GM19455 (cell line): Measurements from ENCODE around the gene C1orf174.
"Not testable (repeated sequence)": the region's sequence is repeated elsewhere in the genome, so short reads cannot be mapped to it uniquely, and the experiment has no call there.

Experiments
- ATAC-seq: cut with Tn5 transposase; IDR thresholded peaks from one replicate; pipeline ENCODE4 v1.9.1; 2021; ENCODE audit not compliant: unreplicated experiment

Gene C1orf174

GRCh38 chr1:3926956-3927355 is 26.9 kb upstream of the C1orf174 start:
- ATAC-seq = no peak

DNA sequence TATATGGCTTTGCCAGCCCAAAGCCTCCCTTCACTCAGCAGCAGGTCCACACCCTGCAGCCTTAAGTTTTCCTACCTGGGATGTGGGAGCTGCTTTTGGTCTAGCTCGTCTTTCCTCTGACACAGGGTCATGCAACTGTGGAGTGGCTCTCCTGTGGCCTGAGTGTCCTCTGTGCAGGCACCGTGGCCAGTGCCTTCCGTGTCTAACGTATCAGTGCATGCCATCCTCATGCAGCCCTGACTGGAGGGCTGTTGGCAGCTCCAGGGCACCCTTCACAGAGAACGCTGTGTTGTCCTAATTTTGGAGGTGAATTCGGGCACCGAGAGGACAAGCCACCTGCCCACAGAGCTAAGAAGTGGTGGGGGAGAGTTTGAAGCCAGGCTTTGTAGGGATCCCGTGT is 25.7 kb upstream of the C1orf174 start:
- no peak for ATAC-seq

- ATAC-seq = no peak
These were observed 25.2 kb upstream of the C1orf174 start for GRCh38 chr1:3925256-3925655.

DNA sequence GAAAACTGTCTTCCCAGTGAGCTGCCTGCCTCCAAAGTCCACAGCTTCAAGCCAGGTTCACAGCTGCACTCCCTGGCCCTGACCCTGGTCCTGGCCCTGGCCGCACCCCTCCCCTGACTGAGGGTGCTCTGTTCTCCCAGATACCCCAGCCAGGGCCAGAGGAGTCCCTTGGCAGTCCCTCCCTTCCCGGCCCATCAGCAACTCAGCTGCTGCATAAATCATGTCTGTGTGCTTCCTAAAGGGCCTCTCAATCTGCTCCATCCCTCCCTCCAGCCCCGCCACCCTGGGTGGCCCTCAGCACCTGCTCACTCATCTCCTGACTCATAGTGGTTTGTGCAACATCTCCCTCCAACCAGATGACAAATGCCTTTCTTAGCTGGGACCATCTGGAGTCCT is 24.8 kb upstream of the C1orf174 start:
- ATAC-seq = no peak

GRCh38 chr1:3924186-3924824 is 24.2 kb upstream of the C1orf174 start:
- no peak for ATAC-seq

DNA sequence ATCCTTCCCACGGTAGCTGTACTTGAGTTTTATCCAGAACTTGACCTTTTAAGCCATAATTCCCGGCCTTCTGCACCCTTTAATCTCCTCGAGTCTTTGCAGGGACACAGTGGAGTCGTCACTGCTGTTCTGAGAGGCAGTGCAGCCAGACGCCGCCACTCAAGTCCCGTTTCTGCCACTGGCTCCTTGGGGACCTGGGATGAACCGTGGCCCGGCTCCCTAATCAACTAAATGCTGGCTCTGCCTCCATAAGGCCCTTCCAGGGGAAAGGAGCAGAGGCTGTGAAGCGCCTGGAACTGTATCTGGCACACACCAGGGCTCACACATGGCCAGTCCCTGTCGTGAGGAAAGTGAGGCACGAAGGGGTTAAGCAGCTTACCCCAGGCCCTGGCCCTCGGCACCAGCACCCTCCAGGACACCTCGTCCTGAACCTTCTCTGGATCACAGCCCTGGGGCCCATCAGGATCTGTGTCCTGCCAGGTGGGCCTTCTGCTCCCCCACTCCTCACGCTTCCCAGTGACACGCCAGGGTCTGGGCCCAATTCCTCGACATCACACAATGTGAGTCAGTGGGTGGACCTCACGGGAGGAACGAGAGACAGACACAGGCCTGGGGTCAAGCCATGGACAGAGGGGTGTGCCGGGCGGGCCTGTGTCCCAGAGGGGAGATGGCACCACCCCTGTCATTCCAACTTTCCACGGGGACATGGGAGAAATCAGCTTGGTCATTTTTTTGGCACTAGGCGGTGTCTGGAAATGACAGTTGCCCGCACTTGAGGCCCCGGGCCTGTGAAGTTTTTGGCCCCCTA is 23.5 kb upstream of the C1orf174 start:
- no peak for ATAC-seq

GRCh38 chr1:3922851-3923250 is 22.8 kb upstream of the C1orf174 start:
- ATAC-seq = no peak

DNA sequence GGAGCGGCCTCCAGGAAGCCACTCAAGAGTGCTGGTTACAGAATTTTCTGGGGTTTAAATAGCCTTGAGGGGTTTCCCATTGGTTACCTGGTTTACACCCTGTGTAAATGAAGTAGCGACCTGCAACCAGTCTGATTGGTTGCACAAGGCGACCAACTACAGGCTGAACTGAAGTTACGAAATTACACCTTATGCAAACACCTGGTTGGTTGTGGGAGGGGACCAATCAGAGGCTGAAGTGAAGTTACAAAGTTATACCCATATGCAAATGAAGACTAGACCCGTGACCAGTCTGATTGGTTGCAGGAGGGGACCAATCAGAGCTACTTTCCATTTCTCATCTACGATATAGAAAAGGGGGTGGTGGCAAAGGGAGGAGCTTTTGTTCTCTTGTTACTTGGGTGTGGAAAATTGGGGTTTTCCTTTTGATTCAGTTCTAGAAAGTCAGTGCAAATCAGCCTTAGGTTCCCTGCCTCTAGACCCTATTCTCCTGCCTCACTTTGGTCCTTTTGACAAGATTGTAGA is 22.2 kb upstream of the C1orf174 start:
- no peak for ATAC-seq

DNA sequence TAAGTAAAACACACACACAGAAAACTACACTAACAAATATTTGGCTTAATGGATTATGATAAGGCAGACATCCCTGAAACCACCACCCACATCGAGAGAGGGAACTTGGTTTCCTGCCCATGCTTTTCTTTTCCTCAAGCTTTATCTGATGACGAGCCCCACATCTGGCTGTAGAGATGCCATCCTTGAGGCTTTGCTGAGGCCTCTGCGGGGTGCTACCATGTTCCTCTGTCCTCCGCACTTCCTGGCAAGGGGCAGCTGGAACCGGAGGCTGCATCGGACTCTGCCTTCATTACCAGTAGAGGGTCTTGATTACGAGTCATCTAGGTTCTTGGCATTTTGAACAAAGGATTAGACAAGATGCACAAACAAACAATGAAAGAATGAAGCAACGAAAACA is 21.7 kb upstream of the C1orf174 start:
- ATAC-seq = no peak

- no peak for ATAC-seq
These were observed 19.6 kb upstream of the C1orf174 start for GRCh38 chr1:3919706-3920105.

- ATAC-seq = no peak
These were observed 19.0 kb upstream of the C1orf174 start for GRCh38 chr1:3918966-3919611.

DNA sequence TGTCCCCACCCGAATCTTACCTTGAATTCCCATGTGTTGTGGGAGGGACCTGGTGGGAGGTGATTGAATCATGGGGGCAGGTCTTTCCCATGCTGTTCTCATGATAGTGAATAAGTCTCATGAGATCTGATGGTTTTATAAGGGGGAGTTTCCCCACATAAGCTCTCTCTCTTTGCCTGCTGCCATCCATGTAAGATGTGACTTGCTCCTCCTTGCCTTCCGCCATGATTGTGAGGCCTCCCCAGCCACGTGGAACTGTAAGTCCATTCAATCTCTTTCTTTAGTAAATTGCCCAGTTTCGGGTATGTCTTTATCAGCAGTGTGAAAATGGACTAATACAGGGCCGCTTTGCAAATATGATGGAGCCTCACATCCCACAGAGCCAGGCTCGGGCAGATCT is 18.3 kb upstream of the C1orf174 start:
- ATAC-seq = not testable (repeated sequence)

DNA sequence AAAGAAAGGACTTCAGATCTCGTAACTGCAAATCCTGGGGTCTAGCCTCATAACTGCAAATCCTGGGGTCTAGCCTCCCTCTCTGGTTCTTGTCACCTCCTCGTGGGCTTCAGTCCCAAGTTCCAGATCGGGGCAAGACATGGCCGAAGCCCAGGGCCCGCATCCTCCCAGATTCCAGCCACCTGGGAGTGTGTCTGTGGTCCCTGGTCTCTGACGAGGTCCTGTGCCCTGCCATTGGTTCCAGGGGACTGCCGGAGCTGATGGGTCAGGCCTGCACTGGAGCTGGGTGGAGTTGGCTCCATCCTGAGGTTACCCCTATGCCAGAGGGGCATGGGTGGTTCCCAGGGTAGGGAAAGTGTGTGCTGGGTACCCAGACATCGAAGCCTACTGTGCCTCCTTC is 17.7 kb upstream of the C1orf174 start:
- ATAC-seq = no peak

DNA sequence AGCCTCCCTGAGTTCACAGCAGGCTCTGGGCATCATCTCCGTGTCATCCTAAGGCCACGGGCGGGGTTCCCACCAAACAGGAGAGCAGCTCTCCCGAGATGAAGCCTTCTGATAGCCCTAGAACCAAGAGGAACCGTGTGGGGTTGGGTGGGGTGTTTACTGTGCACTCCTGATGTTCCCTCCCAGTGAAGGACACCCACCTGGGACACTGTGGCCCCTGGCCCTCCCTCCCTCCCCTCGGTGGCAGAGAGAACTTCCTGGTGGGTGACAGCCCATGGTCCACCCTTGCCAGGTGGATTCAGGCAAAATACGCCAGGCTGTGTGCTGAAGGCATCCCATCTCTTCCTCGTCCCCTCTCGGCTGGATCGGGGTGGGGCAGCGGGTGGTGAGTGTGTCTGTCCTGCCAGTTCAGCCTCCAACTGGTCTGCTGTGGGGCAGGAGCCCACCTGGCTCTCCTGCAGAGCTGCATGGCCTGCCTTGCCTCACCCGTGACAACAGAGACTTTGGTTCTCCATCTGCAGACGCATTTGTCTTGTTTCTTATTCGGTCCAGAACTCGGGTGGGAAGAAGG is 15.6 kb upstream of the C1orf174 start:
- no peak for ATAC-seq

DNA sequence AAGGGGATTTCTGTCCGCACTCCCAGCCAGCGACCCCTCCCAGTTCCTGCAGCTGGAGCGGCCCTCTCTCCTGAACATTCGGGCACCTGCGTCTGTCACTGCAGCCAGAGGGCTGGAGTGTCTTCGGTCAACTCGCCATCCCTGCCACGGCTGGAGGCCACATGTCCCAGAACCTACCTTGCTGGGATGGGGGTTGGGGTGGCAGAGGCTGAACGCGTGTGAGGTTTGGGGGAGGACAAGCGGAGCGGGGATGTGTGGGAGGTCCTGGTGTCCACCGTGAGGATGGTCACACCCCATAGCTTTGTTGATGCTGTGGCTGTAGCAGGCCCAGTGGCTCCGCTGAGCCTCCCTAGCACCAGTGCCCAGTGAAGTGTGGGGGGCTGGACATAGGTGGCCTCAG is 14.8 kb upstream of the C1orf174 start:
- no peak for ATAC-seq

- ATAC-seq = no peak
These were observed 14.3 kb upstream of the C1orf174 start for GRCh38 chr1:3914331-3914851.

DNA sequence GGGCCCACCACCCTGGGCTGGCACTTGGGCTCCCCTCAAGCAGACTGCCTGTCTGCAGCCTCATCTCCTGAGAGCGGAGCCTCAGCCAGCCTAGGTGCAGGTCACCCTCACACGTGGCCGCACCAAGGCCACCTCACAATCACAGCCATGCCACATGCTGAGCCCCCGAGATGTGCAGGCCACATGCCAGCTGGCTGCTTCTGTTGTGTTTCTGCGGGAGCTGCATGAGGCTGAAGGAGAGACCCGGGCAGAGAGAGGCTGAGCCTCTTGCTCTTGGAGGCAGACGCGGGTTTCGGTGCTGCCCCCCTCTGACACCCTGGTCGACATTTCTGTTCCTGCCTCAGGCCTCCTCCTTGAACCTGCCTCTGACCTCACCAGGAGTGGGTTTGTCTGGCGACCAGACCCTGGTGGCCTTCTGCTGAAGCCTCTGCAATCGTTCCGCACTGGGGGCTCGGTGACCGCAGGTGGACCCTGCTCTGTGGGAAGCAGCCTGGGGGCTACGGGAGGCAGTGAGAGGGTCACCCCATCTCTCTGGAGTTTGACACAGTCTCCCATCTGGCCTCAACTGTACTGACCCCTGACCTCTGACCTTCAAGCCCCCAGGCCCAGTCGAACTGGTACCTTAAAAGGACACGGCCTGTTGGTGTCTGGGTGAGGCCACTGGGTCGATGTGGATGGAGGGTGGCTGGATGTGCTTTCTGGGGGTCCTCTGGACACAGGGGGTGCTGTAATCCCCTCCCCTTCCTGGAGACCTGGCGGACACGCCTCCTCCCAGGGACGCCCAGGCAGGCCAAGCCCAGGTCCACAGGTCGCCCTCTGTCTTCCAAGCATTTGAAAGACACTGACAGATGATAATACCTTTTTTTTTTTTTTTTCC is 13.0 kb upstream of the C1orf174 start:
- ATAC-seq = no peak

- no peak for ATAC-seq
These were observed 12.1 kb upstream of the C1orf174 start for GRCh38 chr1:3911981-3912808.
